OCI-LY1 (cell line): ENCODE data around the gene MAF.
A peak's percentile ranks its signal among the peaks of the same experiment; 100 is the strongest.

Experiments used
- H2AFZ ChIP-seq: fragments of 200-600 bp; sonication (generic), shearing (Covaris generic); 2 replicates; pipeline ENCODE4 v1.6.0; 2014; ENCODE audit warnings: antibody characterized with exemption, mild to moderate bottlenecking, low read length
- H3F3A ChIP-seq: fragments of 200-600 bp; sonication (generic), shearing (Covaris generic); 2 replicates; pipeline ENCODE4 v1.6.0; 2014; ENCODE audit warnings: mild to moderate bottlenecking, antibody characterized with exemption, low read length, moderate library complexity; ENCODE audit not compliant: insufficient read depth
- H3K27ac ChIP-seq: fragments of 200-600 bp; sonication (generic); 2 replicates; pipeline ENCODE4 v1.5.1; 2014; ENCODE audit warnings: low read length, mixed run types, mild to moderate bottlenecking, low read depth; ENCODE audit not compliant: poor library complexity, severe bottlenecking
- H3K27me3 ChIP-seq: fragments of 200-600 bp; sonication (generic); 2 replicates; pipeline ENCODE4 v1.6.0; 2014; ENCODE audit warnings: antibody characterized with exemption, mild to moderate bottlenecking, low read length, moderate library complexity; ENCODE audit not compliant: insufficient read depth
- H3K36me3 ChIP-seq: fragments of 200-600 bp; sonication (generic); 2 replicates; pipeline ENCODE4 v1.6.1; 2014; ENCODE audit warnings: mild to moderate bottlenecking, antibody characterized with exemption, low read length, moderate library complexity, mixed read lengths; ENCODE audit not compliant: insufficient read depth
- H3K4me1 ChIP-seq: fragments of 200-600 bp; sonication (generic); 2 replicates; pipeline ENCODE4 v1.5.1; 2014; ENCODE audit warnings: mild to moderate bottlenecking, low read length, moderate library complexity; ENCODE audit not compliant: insufficient read depth, severe bottlenecking
- H3K4me2 ChIP-seq: fragments of 200-600 bp; sonication (generic), shearing (Covaris generic); 2 replicates; pipeline ENCODE4 v1.6.1; 2014; ENCODE audit warnings: low read length
- H3K4me3 ChIP-seq: fragments of 200-600 bp; sonication (generic); 2 replicates; pipeline ENCODE4 v1.5.1; 2014; ENCODE audit warnings: low read length, low read depth, mild to moderate bottlenecking, mixed read lengths; ENCODE audit not compliant: poor library complexity, severe bottlenecking
- H3K79me2 ChIP-seq: fragments of 200-600 bp; shearing (Covaris generic); 2 replicates; pipeline ENCODE4 v1.6.1; 2016; ENCODE audit warnings: mixed run types, low read length, mixed read lengths; ENCODE audit not compliant: insufficient read depth
- H3K9ac ChIP-seq: fragments of 200-600 bp; sonication (generic), shearing (Covaris generic); 2 replicates; pipeline ENCODE4 v1.6.1; 2014; ENCODE audit warnings: mild to moderate bottlenecking, low read length, mixed read lengths
- H3K9me2 ChIP-seq: fragments of 200-600 bp; sonication (generic), shearing (Covaris generic); 2 replicates; pipeline ENCODE4 v1.6.1; 2014; ENCODE audit warnings: low read depth, mild to moderate bottlenecking, low read length, mixed read lengths
- H3K9me3 ChIP-seq: fragments of 200-600 bp; shearing (Covaris generic); 2 replicates; pipeline ENCODE4 v1.6.1; 2014; ENCODE audit warnings: low read length, mixed read lengths
- H4K20me1 ChIP-seq: fragments of 200-600 bp; sonication (generic), shearing (Covaris generic); 2 replicates; pipeline ENCODE4 v1.6.0; 2016; ENCODE audit warnings: mild to moderate bottlenecking, low read length; ENCODE audit not compliant: insufficient read depth
- EZH2 ChIP-seq: fragments of 200-600 bp; sonication (generic), shearing (Covaris generic); IDR thresholded peaks from 2 replicates; pipeline ENCODE4 v1.8.0; 2017; ENCODE audit warnings: borderline replicate concordance, mixed run types, mild to moderate bottlenecking, antibody characterized with exemption, low read length, moderate library complexity, mixed read lengths
- TF ChIP-seq, protein P1 (sequence below): fragments of 200-600 bp; sonication (generic), shearing (Covaris generic); IDR thresholded peaks from 2 replicates; pipeline ENCODE4 v1.5.1; 2017; ENCODE audit warnings: mild to moderate bottlenecking, antibody characterized with exemption, low read length, moderate library complexity, mixed read lengths

The MAF gene

GRCh38 chr16:79603055-79603454 lies 2.5 kb upstream of the MAF start:
- TF ChIP-seq, protein P1, sequence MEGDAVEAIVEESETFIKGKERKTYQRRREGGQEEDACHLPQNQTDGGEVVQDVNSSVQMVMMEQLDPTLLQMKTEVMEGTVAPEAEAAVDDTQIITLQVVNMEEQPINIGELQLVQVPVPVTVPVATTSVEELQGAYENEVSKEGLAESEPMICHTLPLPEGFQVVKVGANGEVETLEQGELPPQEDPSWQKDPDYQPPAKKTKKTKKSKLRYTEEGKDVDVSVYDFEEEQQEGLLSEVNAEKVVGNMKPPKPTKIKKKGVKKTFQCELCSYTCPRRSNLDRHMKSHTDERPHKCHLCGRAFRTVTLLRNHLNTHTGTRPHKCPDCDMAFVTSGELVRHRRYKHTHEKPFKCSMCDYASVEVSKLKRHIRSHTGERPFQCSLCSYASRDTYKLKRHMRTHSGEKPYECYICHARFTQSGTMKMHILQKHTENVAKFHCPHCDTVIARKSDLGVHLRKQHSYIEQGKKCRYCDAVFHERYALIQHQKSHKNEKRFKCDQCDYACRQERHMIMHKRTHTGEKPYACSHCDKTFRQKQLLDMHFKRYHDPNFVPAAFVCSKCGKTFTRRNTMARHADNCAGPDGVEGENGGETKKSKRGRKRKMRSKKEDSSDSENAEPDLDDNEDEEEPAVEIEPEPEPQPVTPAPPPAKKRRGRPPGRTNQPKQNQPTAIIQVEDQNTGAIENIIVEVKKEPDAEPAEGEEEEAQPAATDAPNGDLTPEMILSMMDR, result no peak
- no peak for TF ChIP-seq EZH2
- Histone ChIP-seq H3K27me3 (no peaks in the 10 kb centered on the region), H3K9me2 (no peaks in the 10 kb centered on the region), H4K20me1 (no peaks in the 10 kb centered on the region), H3K36me3 (no peaks in the 10 kb centered on the region), H3K9me3 (no peaks in the 10 kb centered on the region), H3K9ac (no peak overlapping the region), H3K79me2 (no peaks in the 10 kb centered on the region), H3K4me2 (no peak overlapping the region), H3K27ac (no peak overlapping the region), H3K4me3 (no peak overlapping the region), H3K4me1 (no peaks in the 10 kb centered on the region), H2AFZ (no peak overlapping the region), H3F3A (no peaks in the 10 kb centered on the region)

- no peak overlapping the region for H2AFZ ChIP-seq
- TF ChIP-seq, protein P1, result no peak
- TF ChIP-seq EZH2, result no peak
- no peaks in the 10 kb centered on the region for H3K36me3 ChIP-seq
These were observed 2.1 kb upstream of the MAF start for GRCh38 chr16:79602628-79603014.

GRCh38 chr16:79601931-79602627 lies 1.5 kb upstream of the MAF start:
- no peaks in the 10 kb centered on the region for H3K9me3 ChIP-seq

More at GRCh38 chr16:79602628-79603014, 2.1 kb upstream of the MAF start:
- Histone ChIP-seq H3K4me2 (no peak overlapping the region), H3K4me3 (no peak overlapping the region), H3K79me2 (no peaks in the 10 kb centered on the region), H3K27me3 (no peaks in the 10 kb centered on the region), H3K9ac (no peak overlapping the region), H3K9me2 (no peaks in the 10 kb centered on the region), H3K4me1 (no peaks in the 10 kb centered on the region), H3F3A (no peaks in the 10 kb centered on the region), H4K20me1 (no peaks in the 10 kb centered on the region), H3K9me3 (no peaks in the 10 kb centered on the region), H3K27ac (no peak overlapping the region)

More at GRCh38 chr16:79601931-79602627, 1.5 kb upstream of the MAF start:
- Histone ChIP-seq H3K79me2 (no peaks in the 10 kb centered on the region), H3K4me1 (no peaks in the 10 kb centered on the region), H3K27me3 (no peaks in the 10 kb centered on the region), H3F3A (no peaks in the 10 kb centered on the region), H4K20me1 (no peaks in the 10 kb centered on the region), H3K4me2 (no peak overlapping the region), H3K9me2 (no peaks in the 10 kb centered on the region), H3K4me3 (no peak overlapping the region), H3K36me3 (no peaks in the 10 kb centered on the region), H2AFZ (no peak overlapping the region), H3K27ac (no peak overlapping the region), H3K9ac (no peak overlapping the region)
- TF ChIP-seq, protein P1, result peak; percentile 80
- TF ChIP-seq EZH2, result no peak
